Left kidney (tissue), 2 donors: Measurements from ENCODE around the gene SHROOM1. TPM values are rescaled to one million over a fixed set of nuclear protein-coding genes. Genes with fewer than 3 reads are reported as not detected.

Source experiments
- DNase-seq: peaks from one replicate; pipeline ENCODE4 v3.0.0-alpha.2; 2013
- polyA plus RNA-seq: library from polyadenylated mRNA; unstranded; fragments of 120-200 nt; gene quantifications from one replicate; pipeline ENCODE4 v1.2.1, GENCODE V29; 2013; ENCODE audit not compliant: insufficient read length

Gene SHROOM1
- polyA plus RNA-seq, 1 donor: 19.4 TPM

DNA sequence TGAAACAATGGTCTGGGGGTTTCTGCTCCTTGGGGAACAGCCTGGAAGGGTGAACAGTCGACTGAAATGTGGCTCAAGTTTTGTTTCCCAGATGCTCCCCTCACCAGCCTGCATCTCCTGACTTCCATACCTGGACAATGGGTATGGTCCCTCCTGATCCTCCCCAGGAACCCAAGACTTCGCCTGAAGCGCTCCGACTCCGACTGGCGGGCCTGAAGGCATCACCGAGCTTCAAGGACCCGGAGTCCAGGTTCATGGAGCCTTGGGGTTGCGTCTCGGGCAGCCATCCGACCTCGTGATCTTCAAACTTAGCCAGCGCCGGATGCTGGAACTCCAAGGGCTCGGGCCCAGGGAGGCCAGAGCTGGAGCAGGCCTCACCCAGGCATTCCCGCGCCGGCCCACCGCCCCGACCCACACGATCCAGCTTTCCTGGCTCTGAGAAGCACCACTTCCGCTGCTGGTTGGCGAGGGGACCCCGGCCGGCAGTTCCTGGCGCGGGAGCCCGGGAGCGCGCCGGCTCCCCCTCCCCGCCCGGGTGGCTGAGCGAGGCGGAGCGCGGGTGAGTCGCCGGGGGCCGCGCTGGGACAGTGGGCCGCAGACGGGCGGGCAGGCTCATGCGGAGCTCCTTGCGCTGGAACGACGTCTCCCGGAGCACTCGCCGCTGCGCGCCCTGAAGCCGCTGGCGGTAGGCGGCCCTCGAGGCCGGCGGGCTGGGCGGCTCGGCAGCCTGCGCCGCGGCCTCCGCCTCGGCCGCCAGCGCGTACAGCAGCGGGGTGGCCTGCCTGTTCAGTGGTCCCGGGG is 5.2 kb downstream of the SHROOM1 start:
- no peak for DNase-seq

DNA sequence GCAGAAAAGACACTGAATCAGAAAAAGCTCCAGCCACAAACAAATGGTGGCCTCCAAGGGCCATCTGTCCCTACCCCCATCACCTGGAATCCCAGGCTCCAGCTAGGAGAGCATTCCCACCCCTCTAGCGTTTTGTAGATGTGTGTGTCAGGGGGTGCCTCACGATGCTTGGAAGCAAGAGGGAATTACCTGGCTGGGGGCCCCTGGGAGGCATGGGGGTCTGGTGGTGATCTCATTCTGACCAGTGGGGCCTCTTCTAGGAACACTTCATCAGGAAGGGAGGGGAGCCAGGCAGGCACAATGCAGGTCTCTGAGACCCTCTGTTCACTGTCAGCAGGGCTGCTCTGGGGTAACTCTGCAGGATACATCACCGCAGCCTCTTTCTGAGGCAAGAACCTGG is 6.0 kb downstream of the SHROOM1 start:
- DNase-seq: no peak

DNA sequence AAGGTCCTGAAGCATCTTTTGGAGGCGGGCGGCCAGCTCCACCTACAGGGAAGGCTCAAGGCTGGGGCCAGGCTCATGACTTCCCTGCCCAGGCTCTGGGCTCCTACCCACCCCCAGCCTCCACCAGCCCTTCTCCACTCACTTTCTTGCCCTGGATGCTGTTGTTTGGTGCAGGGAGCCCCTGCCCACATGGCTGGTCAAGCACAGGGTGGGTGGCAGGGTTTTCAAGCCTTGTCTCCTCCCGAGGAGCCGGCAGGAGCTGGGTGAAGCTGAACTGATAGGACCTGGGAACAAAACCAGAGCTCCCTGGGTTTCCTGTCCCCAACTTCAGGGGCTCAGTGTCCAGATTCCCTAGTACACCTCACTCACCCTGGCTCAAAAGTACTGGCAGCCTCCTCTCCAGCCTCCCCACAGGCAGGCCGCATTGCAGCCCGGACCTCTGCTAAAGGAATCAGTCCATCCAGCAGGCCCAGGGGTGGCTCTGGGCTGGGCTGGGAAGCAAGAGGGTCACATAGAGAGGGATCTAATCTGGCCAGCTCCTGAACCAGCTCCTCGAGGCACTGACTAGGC is 6.9 kb downstream of the SHROOM1 start:
- DNase-seq: no peak

DNA sequence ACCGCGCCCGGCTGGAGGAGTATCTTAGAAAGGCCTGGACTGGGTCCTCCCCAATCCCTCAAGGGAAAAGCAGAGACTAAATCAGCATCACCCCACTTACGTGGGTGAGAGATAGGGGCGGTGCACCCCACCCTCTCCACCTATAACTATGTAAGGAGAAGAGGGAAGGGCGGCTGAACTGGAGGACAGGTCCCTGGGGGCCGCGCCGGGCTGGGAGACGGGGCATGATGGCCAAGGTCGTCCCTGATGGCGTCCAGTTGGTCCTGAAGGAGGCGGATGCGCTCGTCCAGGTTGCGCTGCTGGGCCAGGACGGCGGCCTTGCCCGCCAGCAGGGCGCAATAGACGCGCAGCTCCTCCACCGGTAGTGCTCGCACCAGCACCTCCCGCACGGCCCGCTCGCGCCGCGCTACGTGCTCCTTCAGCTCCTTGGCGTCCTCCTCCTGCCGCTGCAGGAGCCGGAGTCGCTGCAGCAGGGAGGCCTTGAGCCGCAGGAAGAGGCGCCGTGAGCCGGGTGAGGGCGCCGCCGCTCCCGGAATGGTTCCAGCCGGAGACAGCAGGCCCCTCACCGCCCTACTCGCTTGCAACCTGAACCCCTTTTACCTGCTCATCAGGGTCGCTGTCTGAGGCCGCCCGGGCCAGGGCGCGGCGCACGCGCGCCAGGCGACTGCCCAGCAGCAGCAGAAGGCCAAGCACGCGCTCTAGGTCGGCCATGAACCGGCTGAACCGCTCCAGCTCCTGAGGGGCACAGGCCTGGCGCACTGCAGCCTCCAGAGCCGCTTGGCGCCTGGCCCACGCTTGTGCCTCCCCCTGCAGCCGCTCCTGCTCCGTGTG is 7.6 kb downstream of the SHROOM1 start:
- no peak for DNase-seq

DNA sequence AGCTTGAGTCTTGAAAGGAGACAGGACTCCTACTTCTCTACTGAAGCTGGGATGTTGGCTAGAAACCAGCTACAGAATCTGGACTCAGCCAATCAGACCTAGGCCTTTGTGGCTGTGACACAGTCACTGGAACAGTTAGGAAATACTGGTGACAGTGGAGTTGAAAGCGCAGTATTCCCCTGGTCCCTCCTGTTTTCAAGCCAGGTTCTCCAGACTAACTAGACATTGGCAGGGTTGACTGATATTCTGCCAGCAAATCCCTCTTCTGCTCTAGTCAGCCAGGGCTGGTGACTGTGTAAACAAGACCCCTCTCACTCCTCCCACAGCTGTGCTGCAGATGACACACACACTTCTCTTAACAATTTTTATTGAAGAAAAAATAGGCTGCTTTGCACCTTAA is 8.7 kb downstream of the SHROOM1 start:
- DNase-seq: no peak

DNA sequence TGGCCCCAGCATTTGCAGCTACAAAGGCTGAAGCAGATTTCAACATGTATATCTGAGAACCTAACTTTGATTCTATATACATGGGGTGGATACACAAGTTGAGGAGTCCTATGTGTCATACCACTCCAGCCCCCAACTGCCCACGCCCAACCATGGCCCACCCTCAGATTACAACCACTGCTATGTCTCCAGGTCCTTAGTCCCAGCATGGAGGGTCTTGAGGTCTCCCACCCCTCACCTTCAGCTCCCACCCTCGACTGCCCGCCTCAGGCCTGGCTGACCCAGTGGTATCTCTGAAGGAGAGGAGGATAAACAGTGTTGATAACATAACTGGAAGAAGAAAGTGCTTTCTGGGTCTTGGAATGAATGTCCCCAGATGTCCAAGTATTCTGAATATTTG is 9.1 kb downstream of the SHROOM1 start:
- DNase-seq: no peak

GRCh38 chr5:132820162-132820754 is 10.2 kb downstream of the SHROOM1 start:
- peak; percentile 90 for DNase-seq

DNA sequence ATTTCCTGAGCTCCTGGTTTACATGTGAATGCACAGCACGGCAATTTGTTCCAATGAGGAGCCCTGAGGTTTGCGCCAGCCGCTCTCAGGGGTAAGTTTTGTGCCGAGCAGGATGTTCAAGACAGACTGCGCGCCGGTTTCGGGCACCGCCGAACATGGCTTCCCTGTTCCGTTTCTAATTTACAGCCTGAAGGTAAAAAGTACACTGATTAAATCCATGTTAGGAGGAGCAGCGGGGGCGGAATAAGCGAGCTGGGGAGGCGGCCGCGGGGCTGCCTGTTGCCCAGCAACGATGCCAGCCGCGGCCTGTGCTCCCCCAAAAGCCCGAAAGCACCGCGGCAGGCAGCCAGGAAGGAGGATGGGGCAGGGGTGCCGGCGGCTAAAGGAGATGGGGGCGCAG is 11.0 kb downstream of the SHROOM1 start:
- no peak for DNase-seq

DNA sequence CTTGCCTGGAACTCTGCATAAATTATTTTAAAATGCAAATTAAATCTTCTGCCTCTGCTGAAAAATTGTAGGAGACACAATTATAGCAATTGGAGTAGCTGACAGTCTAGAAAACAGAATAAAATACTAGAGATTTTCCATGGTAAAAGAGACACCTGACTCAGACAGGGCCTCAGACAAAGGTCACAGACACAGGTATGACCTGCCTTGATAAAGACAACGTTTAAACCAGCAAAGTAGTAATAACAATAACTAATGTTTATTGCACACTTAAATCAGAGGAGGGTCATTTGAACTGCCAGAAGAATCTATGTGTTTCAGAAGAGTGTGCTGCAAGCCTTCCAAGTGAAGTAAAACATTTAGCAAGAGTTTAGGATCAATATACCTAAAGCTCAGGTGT is 13.4 kb downstream of the SHROOM1 start:
- DNase-seq: no peak

DNA sequence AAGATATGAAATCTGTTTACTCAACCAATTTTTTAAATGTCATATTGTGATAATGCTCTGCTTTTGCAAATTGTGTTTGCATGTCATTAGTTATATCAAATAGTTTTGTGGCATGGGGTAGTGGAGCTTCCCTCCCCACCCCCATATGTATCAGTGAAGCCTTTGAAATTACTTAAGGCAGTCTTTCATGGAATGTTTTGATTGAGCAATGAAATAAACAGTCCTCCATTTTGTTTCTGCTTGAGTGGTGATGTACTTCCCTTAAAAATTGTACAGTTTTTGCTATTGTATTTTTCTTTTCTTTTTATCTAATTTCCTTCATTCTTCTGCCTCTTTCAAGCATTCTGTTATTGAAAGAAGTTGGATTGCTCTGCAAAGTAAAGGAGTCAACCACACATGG is 13.9 kb downstream of the SHROOM1 start:
- no peak for DNase-seq

- no peak for DNase-seq
Measured at GRCh38 chr5:132816083-132816482, 14.4 kb downstream of the SHROOM1 start.

DNA sequence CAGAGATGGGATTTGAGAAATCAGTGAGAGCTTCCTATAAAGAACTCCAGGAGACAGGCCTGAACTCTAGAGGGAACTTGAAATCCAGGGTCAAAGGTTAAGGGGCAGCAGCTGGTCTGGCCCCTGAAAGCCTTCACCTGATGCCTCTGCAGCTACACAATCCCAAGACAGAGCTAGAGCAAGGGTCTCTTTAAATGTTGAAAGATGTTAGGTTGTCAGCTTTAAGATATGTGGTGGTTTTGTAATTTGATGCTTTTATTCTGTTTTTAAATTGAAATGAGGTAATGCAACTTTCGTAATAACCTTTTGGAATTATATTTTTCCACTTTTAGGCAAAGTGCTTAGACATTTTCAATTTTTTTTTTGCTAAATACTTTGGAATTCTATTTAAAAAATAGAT is 15.0 kb downstream of the SHROOM1 start:
- no peak for DNase-seq

GRCh38 chr5:132814503-132815294 is 15.7 kb downstream of the SHROOM1 start:
- no peak for DNase-seq

DNA sequence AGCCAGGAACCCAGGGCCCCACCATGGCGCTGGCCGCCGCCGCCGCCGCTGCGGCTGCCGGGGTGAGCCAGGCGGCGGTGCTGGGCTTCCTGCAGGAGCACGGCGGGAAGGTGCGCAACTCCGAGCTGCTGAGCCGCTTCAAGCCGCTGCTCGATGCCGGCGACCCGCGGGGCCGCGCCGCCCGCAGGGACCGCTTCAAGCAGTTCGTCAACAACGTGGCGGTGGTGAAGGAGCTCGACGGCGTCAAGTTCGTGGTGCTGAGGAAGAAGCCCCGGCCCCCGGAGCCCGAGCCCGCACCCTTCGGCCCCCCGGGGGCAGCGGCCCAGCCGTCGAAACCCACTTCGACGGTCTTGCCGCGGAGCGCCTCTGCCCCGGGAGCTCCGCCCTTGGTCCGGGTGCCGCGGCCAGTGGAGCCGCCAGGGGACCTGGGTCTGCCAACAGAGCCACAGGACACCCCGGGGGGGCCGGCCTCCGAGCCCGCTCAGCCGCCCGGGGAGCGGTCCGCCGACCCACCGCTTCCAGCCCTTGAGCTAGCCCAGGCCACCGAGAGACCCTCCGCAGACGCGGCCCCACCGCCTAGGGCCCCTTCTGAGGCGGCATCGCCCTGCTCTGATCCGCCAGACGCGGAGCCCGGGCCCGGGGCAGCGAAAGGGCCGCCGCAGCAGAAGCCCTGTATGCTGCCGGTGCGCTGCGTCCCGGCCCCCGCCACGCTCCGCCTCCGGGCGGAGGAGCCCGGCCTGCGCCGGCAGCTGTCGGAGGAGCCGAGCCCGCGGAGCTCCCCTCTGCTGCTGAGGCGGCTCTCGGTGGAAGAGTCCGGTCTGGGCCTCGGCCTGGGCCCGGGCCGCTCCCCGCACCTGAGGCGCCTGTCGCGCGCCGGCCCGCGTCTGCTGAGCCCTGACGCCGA is 16.6 kb downstream of the SHROOM1 start:
- DNase-seq: no peak

DNA sequence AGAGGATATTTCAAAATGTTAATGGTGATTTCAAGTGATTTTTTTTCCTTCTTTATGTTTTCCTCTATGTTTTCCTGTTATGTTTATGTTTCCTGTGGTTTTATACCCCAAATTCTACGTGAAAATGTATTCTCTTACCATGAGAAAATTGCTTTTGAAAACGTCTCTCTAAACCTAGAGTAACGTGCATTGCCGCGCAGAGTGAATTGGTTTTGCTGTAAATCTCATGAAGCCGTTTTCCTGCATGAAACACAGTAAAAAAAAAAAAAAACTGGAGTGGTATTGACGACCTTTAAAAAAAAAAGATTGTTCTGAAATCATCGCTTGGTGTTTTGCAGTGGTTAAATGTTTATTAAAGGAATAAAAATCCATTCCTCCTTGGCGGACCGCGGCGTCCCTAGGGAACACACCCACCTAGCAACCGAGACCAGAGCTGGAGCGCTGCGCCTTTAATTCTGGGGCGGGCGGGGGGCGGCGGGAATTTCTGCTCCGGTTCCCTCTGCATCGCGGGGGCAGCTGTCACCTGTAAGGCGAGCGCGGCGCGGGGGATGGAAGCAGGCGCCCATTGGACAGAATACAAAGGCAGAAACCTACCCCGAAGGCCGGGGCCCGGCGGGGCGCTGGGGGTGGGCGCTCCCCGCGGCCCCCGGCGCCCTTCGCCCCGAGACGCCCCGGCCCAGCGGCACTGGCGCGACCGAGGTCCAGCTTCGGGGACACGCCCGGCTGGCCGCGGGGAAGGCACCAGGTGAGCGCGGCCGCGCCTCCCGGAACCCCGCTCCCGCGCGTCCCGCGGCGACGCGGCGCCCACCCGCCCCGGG is 17.5 kb downstream of the SHROOM1 start, which contains the start of gene SOWAHA:
Gene SOWAHA, plus strand, starts transcription at position 522 of the 818 bp plus-strand sequence. CDS start 320 bp downstream, outside the sequence.
- no peak for DNase-seq

GRCh38 chr5:132812123-132812765 is 18.2 kb downstream of the SHROOM1 start:
- DNase-seq: no peak

- no peak for DNase-seq
Measured at GRCh38 chr5:132810605-132811004, 19.8 kb downstream of the SHROOM1 start.

- DNase-seq: no peak
Measured at GRCh38 chr5:132808866-132809265, 21.6 kb downstream of the SHROOM1 start.

DNA sequence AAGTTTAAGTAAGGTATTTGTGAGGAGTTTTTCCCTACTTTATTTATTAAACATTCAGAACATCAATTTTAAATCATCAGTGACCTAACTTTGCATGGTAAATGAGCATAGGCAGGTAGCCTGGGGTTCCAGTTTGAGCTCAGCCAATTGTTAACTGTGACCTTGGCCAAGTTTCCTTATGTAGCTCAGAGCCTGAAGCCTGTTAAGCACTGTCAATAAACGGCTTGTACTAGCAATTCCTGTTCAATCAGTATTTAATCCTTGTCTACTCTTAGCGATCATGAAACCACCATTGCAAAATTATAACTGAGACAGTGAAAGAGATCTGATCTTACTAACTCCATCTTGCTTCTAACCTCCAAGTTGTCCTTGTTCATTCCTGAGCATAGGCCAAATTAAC is 22.0 kb downstream of the SHROOM1 start:
- no peak for DNase-seq
